HepG2 (cell line): Measurements from ENCODE around the gene LAS1L. TPM values are rescaled to one million over a fixed set of nuclear protein-coding genes. Genes with fewer than 3 reads are reported as not detected.

Source experiments
- AKNA ChIP-seq: sonication (generic); formaldehyde crosslinking; IDR thresholded peaks from 2 replicates; pipeline ENCODE4 v1.4.0; 2020; ENCODE audit warnings: missing genetic modification reagents, borderline replicate concordance
- BHLHE40 ChIP-seq: IDR thresholded peaks from 2 replicates; pipeline ENCODE4 v1.6.1; 2011; ENCODE audit warnings: low read length, improper control_type of control experiment
- BRD4 ChIP-seq: sonication (generic); formaldehyde crosslinking; IDR thresholded peaks from 2 replicates; pipeline ENCODE4 v1.4.0; 2020; ENCODE audit warnings: missing genetic modification reagents
- NFAT5 ChIP-seq: sonication (generic); formaldehyde crosslinking; IDR thresholded peaks from 2 replicates; pipeline ENCODE4 v1.4.0; 2020; ENCODE audit warnings: missing genetic modification reagents
- PTBP1 ChIP-seq: fragments of 200-400 bp; formaldehyde crosslinking; IDR thresholded peaks from 2 replicates; pipeline ENCODE4 v1.6.1; 2018; ENCODE audit warnings: low read length, low read depth; ENCODE audit not compliant: poor library complexity, severe bottlenecking
- ZNF446 ChIP-seq: sonication (generic); formaldehyde crosslinking; IDR thresholded peaks from 2 replicates; pipeline ENCODE4 v1.5.0; 2020; ENCODE audit warnings: mild to moderate bottlenecking, missing genetic modification reagents
- polyA plus RNA-seq, 8 experiments: library from polyadenylated mRNA; depleted of rRNA in 3 of 8; stranded (reverse) in 7 of 8; unstranded in 1 of 8; fragments of >200 nt; fragmentation: Illumina TruSeq in 4 of 8; extraction: Trizol in 4 of 8; gene quantifications; 2 replicates each; pipeline versions ENCODE4 v1.2.1 to v1.2.3, GENCODE V29; 2011 to 2016; ENCODE audit warnings: low read depth in 4 of 8, missing spikeins in 1 of 8, mixed read lengths in 1 of 8; ENCODE audit not compliant: insufficient read depth in 1 of 8
- total RNA-seq, 5 experiments: library from RNA; depleted of rRNA; stranded (reverse); fragments of >200 nt; fragmentation: Illumina TruSeq; extraction: Trizol; gene quantifications; 2 replicates each; pipeline ENCODE4 v1.2.3, GENCODE V29; 2016; ENCODE audit warnings: low read depth in 1 of 5

LAS1L gene
- total and polyA plus RNA-seq, 2 of the 13 experiments (the other 11 are each of a cell fraction or from before 2014, with no cell fraction given): 18.1 to 33.3 TPM

GRCh38 chrX:65545456-65545855, 10.9 kb upstream of the LAS1L start (continued):
- TF ChIP-seq NFAT5 (CRISPR knock-in tag): no peak
- TF ChIP-seq AKNA (CRISPR knock-in tag): no peak
- TF ChIP-seq ZNF446 (CRISPR knock-in tag): no peak
- no peak for TF ChIP-seq BRD4 (CRISPR knock-in tag)
- no peak for TF ChIP-seq BHLHE40
- TF ChIP-seq PTBP1: no peak
